ENCODE measurements around the gene ROR2. TPM values are rescaled to one million over a fixed set of nuclear protein-coding genes. Genes with fewer than 3 reads are reported as not detected.

ROR2 gene
- total and polyA plus RNA-seq, 4 donors = 0.13 to 0.84 (median 0.52) TPM

DNA sequence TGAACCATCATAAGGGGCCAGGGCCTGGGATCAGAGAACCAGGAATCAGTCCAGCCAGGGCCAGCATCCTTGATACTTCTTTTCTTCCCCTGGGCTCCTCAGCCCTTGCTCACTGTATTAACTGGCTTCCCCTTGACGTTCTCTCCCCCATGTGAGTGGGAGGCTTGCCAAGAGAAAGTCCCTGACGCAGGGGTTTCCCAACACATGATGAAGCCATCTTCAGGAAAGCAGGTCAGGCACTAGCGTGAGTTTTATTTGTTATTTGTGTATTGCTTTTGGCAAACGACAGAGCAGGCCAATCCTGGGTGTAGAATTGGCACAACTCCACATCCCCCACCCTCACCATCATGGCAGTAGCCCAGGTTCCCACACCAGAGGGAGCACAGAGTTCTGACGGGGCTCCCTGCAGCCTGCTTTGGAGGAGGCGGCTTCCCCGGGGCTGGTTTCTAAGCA lies 360.9 kb downstream of the ROR2 start (continued):
- TF ChIP-seq CTCF (IDR thresholded peaks at IDR 0.05; ENCODE audit: low read depth, low read length, missing input control) = no peak

GRCh38 chr9:91586282-91586681 lies 363.7 kb downstream of the ROR2 start:
- WGBS = 74% methylated on average over 8 of the region's 8 CpGs
- Histone ChIP-seq H3K9me3 (ENCODE audit: control insufficient read depth in 4 of 4, low read length in 3 of 4) (no peaks in the 10 kb centered on the region), H3K36me3 (ENCODE audit: control insufficient read depth in 4 of 4, insufficient read depth in 3 of 4, low read depth in 1 of 4, low read length in 3 of 4) (no peaks in the 10 kb centered on the region), H3K27ac (ENCODE audit: low read depth in 1 of 2, low read length in 2 of 2) (no peak overlapping the region), H3K27me3 (ENCODE audit: control insufficient read depth in 4 of 4, insufficient read depth in 4 of 4, low read length in 3 of 4) (no peaks in the 10 kb centered on the region), H3K4me1 (ENCODE audit: control insufficient read depth in 4 of 4, insufficient read depth in 4 of 4, low read length in 3 of 4) (no peaks in the 10 kb centered on the region), H3K9ac (ENCODE audit: low read depth in 1 of 2, low read length in 2 of 2) (no peak overlapping the region), H3K4me3 (ENCODE audit: low read depth in 1 of 3, low read length in 3 of 3) (no peak overlapping the region)
- no peak for TF ChIP-seq RXRA (IDR thresholded peaks at IDR 0.05)
- TF ChIP-seq, protein P1, sequence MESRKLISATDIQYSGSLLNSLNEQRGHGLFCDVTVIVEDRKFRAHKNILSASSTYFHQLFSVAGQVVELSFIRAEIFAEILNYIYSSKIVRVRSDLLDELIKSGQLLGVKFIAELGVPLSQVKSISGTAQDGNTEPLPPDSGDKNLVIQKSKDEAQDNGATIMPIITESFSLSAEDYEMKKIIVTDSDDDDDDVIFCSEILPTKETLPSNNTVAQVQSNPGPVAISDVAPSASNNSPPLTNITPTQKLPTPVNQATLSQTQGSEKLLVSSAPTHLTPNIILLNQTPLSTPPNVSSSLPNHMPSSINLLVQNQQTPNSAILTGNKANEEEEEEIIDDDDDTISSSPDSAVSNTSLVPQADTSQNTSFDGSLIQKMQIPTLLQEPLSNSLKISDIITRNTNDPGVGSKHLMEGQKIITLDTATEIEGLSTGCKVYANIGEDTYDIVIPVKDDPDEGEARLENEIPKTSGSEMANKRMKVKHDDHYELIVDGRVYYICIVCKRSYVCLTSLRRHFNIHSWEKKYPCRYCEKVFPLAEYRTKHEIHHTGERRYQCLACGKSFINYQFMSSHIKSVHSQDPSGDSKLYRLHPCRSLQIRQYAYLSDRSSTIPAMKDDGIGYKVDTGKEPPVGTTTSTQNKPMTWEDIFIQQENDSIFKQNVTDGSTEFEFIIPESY (IDR thresholded peaks at IDR 0.05) = no peak
- no peak for DNase-seq (ENCODE audit: low spot score)

DNA sequence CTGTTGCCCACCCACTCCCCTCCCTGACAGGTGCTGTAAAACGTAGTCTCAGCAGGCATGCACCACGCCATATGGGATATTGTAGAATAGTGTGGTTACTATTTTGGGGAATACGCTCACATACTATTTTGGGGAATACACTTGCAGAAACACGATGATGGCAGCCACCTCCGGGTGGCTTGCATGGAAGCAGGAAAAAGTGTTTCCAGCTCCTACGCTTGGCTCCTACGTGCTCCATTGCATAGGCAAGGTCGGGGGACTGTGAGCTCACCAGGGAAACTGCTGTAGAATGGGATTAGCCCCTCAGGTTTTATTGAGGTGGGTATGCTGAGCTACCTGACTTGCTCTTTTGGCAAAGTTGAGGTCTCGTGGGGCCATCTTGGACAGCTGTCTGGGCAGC lies 366.1 kb downstream of the ROR2 start:
- Histone ChIP-seq H3K4me1 (ENCODE audit: control insufficient read depth in 4 of 4, insufficient read depth in 4 of 4, low read length in 3 of 4) (no peaks in the 10 kb centered on the region), H3K4me3 (ENCODE audit: low read depth in 1 of 3, low read length in 3 of 3) (no peak overlapping the region), H3K9ac (ENCODE audit: low read depth in 1 of 2, low read length in 2 of 2) (no peak overlapping the region), H3K36me3 (ENCODE audit: control insufficient read depth in 4 of 4, insufficient read depth in 3 of 4, low read depth in 1 of 4, low read length in 3 of 4) (no peaks in the 10 kb centered on the region), H3K27me3 (ENCODE audit: control insufficient read depth in 4 of 4, insufficient read depth in 4 of 4, low read length in 3 of 4) (peaks cover 0 to 3% (median 0%) of the 10 kb centered on the region in 4 donors), H3K27ac (ENCODE audit: low read depth in 1 of 2, low read length in 2 of 2) (no peak overlapping the region), H3K9me3 (ENCODE audit: control insufficient read depth in 4 of 4, low read length in 3 of 4) (no peaks in the 10 kb centered on the region)
- WGBS = 87% methylated on average over 9 of the region's 9 CpGs
- no peak for DNase-seq (ENCODE audit: low spot score)
- TF ChIP-seq, protein P2, sequence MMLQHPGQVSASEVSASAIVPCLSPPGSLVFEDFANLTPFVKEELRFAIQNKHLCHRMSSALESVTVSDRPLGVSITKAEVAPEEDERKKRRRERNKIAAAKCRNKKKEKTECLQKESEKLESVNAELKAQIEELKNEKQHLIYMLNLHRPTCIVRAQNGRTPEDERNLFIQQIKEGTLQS (IDR thresholded peaks at IDR 0.05) = no peak
- TF ChIP-seq YY1 (IDR thresholded peaks at IDR 0.05) (no peak), TAF1 (conservative IDR thresholded peaks at IDR 0.05) (no peak), SP1 (IDR thresholded peaks at IDR 0.05) (no peak), FOXA1 (IDR thresholded peaks at IDR 0.05) (no peak), HNF4A (conservative IDR thresholded peaks at IDR 0.05) (no peak), FOXA2 (IDR thresholded peaks at IDR 0.05) (no peak), NR2F2 (IDR thresholded peaks at IDR 0.05) (no peak)
- TF ChIP-seq, protein P3, sequence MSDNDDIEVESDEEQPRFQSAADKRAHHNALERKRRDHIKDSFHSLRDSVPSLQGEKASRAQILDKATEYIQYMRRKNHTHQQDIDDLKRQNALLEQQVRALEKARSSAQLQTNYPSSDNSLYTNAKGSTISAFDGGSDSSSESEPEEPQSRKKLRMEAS (IDR thresholded peaks at IDR 0.05) = no peak

DNA sequence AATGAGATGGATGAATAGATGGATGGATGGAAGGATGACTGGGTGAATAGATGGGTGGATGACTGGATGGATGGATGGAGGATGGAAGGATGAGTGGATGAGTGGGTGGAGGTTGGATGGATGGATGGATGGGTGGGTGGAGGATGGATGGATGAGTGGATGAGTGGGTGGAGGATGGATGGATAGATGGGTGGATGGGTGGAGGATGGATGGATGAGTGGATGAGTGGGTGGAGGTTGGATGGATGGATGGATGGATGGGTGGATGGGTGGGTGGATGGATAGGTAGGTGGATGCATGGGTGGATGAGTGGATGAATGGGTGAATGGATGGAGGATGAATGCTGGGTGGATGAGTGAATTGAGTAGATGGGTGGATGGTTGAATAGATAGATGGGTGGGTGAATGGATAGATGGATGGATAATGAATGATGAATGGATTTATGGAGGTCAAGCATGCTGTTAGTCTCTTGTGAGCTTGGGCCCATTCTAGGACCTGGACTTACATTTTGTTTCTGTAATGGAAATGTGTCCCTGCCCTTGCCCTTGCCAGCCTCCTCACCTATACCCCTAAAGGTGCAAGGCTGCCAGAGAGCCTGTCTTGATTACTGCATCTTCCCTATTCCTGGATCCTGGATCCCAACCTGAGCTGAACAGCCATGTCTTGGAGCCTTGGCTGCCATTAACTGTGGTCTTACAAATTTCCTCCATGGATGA lies 366.7 kb downstream of the ROR2 start:
- Histone ChIP-seq H3K36me3 (ENCODE audit: control insufficient read depth in 4 of 4, insufficient read depth in 3 of 4, low read depth in 1 of 4, low read length in 3 of 4) (no peaks in the 10 kb centered on the region), H3K9me3 (ENCODE audit: control insufficient read depth in 4 of 4, low read length in 3 of 4) (no peaks in the 10 kb centered on the region), H3K27ac (ENCODE audit: low read depth in 1 of 2, low read length in 2 of 2) (no peak overlapping the region), H3K27me3 (ENCODE audit: control insufficient read depth in 4 of 4, insufficient read depth in 4 of 4, low read length in 3 of 4) (peaks cover 0 to 6% (median 2%) of the 10 kb centered on the region in 4 donors), H3K4me1 (ENCODE audit: control insufficient read depth in 4 of 4, insufficient read depth in 4 of 4, low read length in 3 of 4) (no peaks in the 10 kb centered on the region), H3K4me3 (ENCODE audit: low read depth in 1 of 3, low read length in 3 of 3) (no peak overlapping the region), H3K9ac (ENCODE audit: low read depth in 1 of 2, low read length in 2 of 2) (no peak overlapping the region)
- DNase-seq (ENCODE audit: low spot score) = no peak
- TF ChIP-seq FOXA2 (IDR thresholded peaks at IDR 0.05) = no peak
- no peak for TF ChIP-seq RXRA (IDR thresholded peaks at IDR 0.05)
- TF ChIP-seq, protein P1 (IDR thresholded peaks at IDR 0.05) = no peak
- no peak for TF ChIP-seq YY1 (IDR thresholded peaks at IDR 0.05)
- no peak for TF ChIP-seq JUND (IDR thresholded peaks at IDR 0.05)
- TF ChIP-seq CTCF (IDR thresholded peaks at IDR 0.05; ENCODE audit: low read depth, low read length, missing input control) = no peak
- TF ChIP-seq HNF4A (conservative IDR thresholded peaks at IDR 0.05) = no peak
- TF ChIP-seq EGR1 (IDR thresholded peaks at IDR 0.05; ENCODE audit: low read depth in 2 of 2) = no peak

Data from liver (tissue), 9 donors.